Tracheal epithelial cell (primary cell): ENCODE data around the gene OR2T29. TPM values are rescaled to one million over a fixed set of nuclear protein-coding genes. Genes with fewer than 3 reads are reported as not detected.

ENCODE experiments used
- total RNA-seq: library from RNA; depleted of rRNA; stranded (reverse); fragments of >200 nt; gene quantifications from 2 replicates; pipeline ENCODE4 v1.2.1, GENCODE V29; 2014

Gene OR2T29
- not detected in 2 replicates for total RNA-seq

GRCh38 chr1:248562672-248563071 lies at the start of gene OR2T29:
Gene OR2T29, minus strand, starts transcription at chr1:248562772. Its CDS starts 3,281 bp downstream, at chr1:248559491.

GRCh38 chr1:248597589-248597988 lies 35.0 kb upstream of the OR2T29 start, which contains the start of gene OR2T10:
Gene OR2T10, minus strand, starts transcription at chr1:248597700. Its CDS starts 3,932 bp downstream, at chr1:248593768.

DNA sequence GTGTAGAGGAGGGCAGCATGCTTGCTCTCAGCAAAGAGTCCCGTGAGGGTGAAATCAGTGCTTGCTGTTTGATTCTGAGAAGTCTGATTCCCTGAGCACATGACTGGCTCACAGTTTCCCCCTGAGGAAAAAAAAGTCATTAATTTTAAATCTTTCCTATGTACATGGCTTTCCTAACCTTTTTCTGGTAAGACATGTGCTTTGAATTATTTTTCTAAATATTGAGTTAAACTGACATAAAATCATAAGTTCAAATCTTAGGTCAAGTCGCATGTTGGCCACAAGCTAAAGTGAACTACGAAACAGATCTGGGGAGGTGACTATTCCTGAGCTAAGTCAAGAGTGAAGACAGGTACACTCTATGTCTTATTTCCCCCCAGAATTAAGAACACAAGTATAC lies 12.1 kb upstream of the OR2T29 start, which contains the start of gene OR2T34:
OR2T34 (minus strand) TSS at position 101 of the 400 bp plus-strand sequence; CDS start at position 101, 0 bp downstream.

GRCh38 chr1:248507773-248508172 lies 54.8 kb downstream of the OR2T29 start, which contains the start of gene OR2G6:
Gene OR2G6, plus strand, starts transcription at chr1:248508073. Its CDS starts 13,574 bp downstream, at chr1:248521647.

Other genes with a start within 250 kb of the OR2T29 start
- gene OR2M7, start 238.2 kb downstream of the OR2T29 start, total RNA-seq: not detected in 2 replicates
- not detected in 2 replicates for gene OR14C36, start 214.0 kb downstream of the OR2T29 start, total RNA-seq
- not detected in 2 replicates for gene OR2T4, start 201.1 kb downstream of the OR2T29 start, total RNA-seq
- gene OR2T6, start 187.0 kb downstream of the OR2T29 start, total RNA-seq: not detected in 2 replicates
- not detected in 2 replicates for gene OR2T1, start 159.7 kb downstream of the OR2T29 start, total RNA-seq
- gene OR2T2, start 117.1 kb downstream of the OR2T29 start, total RNA-seq: not detected in 2 replicates
- 0.24 TPM in 1 of 2 replicates, not detected in the other for gene OR2T3, start 89.4 kb downstream of the OR2T29 start, total RNA-seq
- gene OR2T5, start 74.2 kb downstream of the OR2T29 start, total RNA-seq: not detected in 2 replicates
- gene OR2G6, start 54.7 kb downstream of the OR2T29 start, total RNA-seq: not detected in 2 replicates
- gene OR2T34, start 12.0 kb upstream of the OR2T29 start, total RNA-seq: not detected in 2 replicates
- gene OR2T10, start 34.9 kb upstream of the OR2T29 start, total RNA-seq: not detected in 2 replicates
- gene OR2T11, start 72.3 kb upstream of the OR2T29 start, total RNA-seq: not detected in 2 replicates
- not detected in 2 replicates for gene OR2T35, start 82.5 kb upstream of the OR2T29 start, total RNA-seq
- gene OR2T27, start 92.8 kb upstream of the OR2T29 start, total RNA-seq: not detected in 2 replicates
- gene OR14I1, start 140.0 kb upstream of the OR2T29 start, total RNA-seq: not detected in 2 replicates
- gene LYPD8, start 193.0 kb upstream of the OR2T29 start, total RNA-seq: under 0.01 TPM in 1 of 2 replicates, not detected in the other